Right cardiac atrium (tissue), 5 donors: ENCODE data around the gene C7orf57. TPM values are rescaled to one million over a fixed set of nuclear protein-coding genes. Genes with fewer than 3 reads are reported as not detected.

Experiments
- ATAC-seq, 2 donors: fragments of 200-7000 bp; cut with Tn5 transposase; one replicate each; pipeline versions ENCODE4 v1.8.0 to v1.9.1; 2020; ENCODE audit warnings: moderate library complexity in 2 of 2, mild to moderate bottlenecking in 1 of 2
- DNase-seq, 3 donors: peaks; one replicate each; pipeline ENCODE4 v3.0.0-alpha.2; 2020
- H3K27ac ChIP-seq: one replicate; pipeline ENCODE4 v1.5.1; 2013; ENCODE audit warnings: mild to moderate bottlenecking, low read length, control low read depth, moderate library complexity
- H3K27me3 ChIP-seq: one replicate; pipeline ENCODE4 v1.6.1; 2013; ENCODE audit not compliant: control insufficient read depth, insufficient read depth
- H3K4me1 ChIP-seq: one replicate; pipeline ENCODE4 v1.6.1; 2013; ENCODE audit warnings: low read length; ENCODE audit not compliant: control insufficient read depth, insufficient read depth
- H3K4me3 ChIP-seq: one replicate; pipeline ENCODE4 v1.5.1; 2013; ENCODE audit warnings: low read length, control low read depth
- H3K9me3 ChIP-seq: one replicate; pipeline ENCODE4 v1.6.1; 2013; ENCODE audit warnings: low read length; ENCODE audit not compliant: control insufficient read depth
- WGBS: extraction: QIAGEN DNeasy Blood & Tissue Kit; methylation state at CpG from one replicate; pipeline ENCODE4 v1.1.7; 2013; 5-methylcytosine and 5-hydroxymethylcytosine counted together
- intact Hi-C, 4 donors: fragments of 100-400 bp; cut with DNase I; formaldehyde crosslinking; loops; one replicate each; pipeline versions ENCODE4 v1.11.0 to v1.14.0; 2022 to 2023
- polyA plus RNA-seq: library from polyadenylated mRNA; stranded (reverse); fragments of 200-250 nt; gene quantifications from one replicate; pipeline ENCODE4 v1.2.3, GENCODE V29; 2013
- total RNA-seq, 4 donors: library from RNA; stranded (reverse); fragmentation: NEBNext Ultra II Directional; extraction: Animal tissue kit (Norgen Biotek cat#: 25700); gene quantifications; one replicate each; pipeline ENCODE4 v1.2.1, GENCODE V29; 2021
- donor health status: healthy with polysubstance abuse.
- donor health status: DM: no; HTN: yes; CAD: no.
- donor health status: DM: no; HTN: no; CAD: no.
- donor health status: DM: no; HTN: yes; CAD: no; lungs with severe emphysema.
- donor health status: DM: yes; HTN: yes; CAD: no.

The C7orf57 gene
- total and polyA plus RNA-seq, 5 donors: not detected

DNA sequence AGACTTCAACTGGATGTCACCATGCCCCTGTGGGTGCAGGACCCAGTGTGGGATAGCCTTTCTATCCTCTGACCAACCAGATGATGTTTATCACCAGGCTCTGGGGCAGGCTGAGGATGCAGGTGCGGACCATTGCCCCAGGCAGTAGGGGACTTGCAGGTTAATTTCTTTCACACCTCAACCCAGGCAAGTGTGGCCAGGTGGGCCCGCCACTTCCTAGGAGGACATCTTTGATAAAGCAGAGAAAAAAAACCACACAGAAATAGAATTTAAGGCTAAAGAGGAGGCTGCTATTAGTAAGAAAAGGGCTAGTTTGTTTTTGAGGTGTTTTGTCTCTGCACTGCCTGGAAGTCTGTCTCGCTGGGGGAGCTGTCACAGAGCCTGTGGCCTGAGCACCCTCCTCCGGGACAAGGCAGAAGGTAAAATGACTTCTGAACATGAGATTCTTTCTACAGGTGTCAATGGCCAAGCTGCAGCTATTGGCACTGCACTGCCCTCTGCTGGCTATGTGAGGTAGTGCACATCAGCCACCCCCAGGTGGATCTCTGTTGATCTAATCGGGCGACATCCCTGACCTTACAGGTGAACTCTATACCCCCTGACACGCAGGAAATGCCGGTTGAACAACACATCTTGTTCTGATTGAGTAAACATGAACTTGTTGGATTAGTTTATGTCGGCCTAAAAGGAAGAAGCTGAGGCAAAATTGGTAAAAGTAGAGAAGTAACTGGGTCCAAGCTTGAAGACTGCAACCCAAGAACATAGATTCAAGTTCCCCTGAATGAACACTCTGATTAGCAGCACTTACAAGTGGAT, 74.7 kb downstream of the C7orf57 start:
- Histone ChIP-seq H3K9me3 (no peaks in the 10 kb centered on the region), H3K27me3 (no peaks in the 10 kb centered on the region), H3K4me3 (no peak overlapping the region), H3K4me1 (no peaks in the 10 kb centered on the region), H3K27ac (no peak overlapping the region)
- intact Hi-C loops: loop anchor here (2.0 to 10.0 kb wide), 4 partner anchors 75 to 163 kb away; partner anchors contain the start of genes C7orf57 (in 2 of the 4) and PKD1L1 (in 1 of the 4)
- 17% methylated on average over 9 of the region's 9 CpGs for WGBS
- DNase-seq: peak; percentile 60 to 90 (median 85)
- ATAC-seq: peak; percentile 55 to 73

DNA sequence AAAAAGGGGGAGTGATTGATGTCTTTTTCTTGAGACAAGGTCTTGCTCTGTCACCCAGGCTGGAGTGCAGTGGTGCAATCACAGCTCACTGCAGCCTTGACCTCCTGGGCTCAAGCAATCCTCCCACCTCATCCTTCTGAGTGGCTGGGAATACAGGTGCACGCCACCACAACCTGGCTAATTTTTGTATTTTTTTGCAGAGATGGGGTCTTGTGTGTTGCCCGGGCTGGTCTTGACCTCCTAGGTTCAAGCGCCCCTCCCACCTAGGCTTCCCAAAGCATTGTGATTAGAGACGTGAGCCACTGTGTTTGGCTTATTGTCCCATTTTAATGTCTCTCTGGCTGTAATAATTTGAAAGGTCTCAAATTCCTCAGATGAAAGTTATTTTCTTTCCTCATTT, 75.5 kb downstream of the C7orf57 start:
- Histone ChIP-seq H3K9me3 (no peaks in the 10 kb centered on the region), H3K27ac (no peak overlapping the region), H3K27me3 (no peaks in the 10 kb centered on the region), H3K4me1 (no peaks in the 10 kb centered on the region), H3K4me3 (no peak overlapping the region)
- intact Hi-C loops: loop anchor here (2.0 to 10.0 kb wide), 3 partner anchors 76 to 119 kb away; partner anchors contain the start of gene C7orf57 (in 1 of the 4)
- WGBS: 71% methylated on average over 4 of the region's 4 CpGs
- DNase-seq: no peak
- no peak for ATAC-seq

Other genes with a start within 250 kb of the C7orf57 start
- gene PKD1L1, start 87.1 kb upstream of the C7orf57 start, total RNA-seq: 1 to 10 TPM in 1 of 4 donors, under 1 TPM in 3; 0.79 to 1.5 (median 0.90) TPM
- gene PKD1L1, start 87.1 kb upstream of the C7orf57 start, polyA plus RNA-seq: 0.81 TPM
- gene HUS1, start 55.9 kb upstream of the C7orf57 start, total RNA-seq: 10 to 100 TPM; 21.9 to 25.7 (median 24.3) TPM
- gene HUS1, start 55.9 kb upstream of the C7orf57 start, polyA plus RNA-seq: 13.2 TPM
- gene SUN3, start 6.4 kb upstream of the C7orf57 start, total RNA-seq: not detected
- not detected for gene SUN3, start 6.4 kb upstream of the C7orf57 start, polyA plus RNA-seq
- gene UPP1, start 53.7 kb downstream of the C7orf57 start, total RNA-seq: 10 to 100 TPM; 20.6 to 29.0 (median 23.5) TPM
- gene UPP1, start 53.7 kb downstream of the C7orf57 start, polyA plus RNA-seq: 17.3 TPM
- not detected for gene ABCA13, start 135.9 kb downstream of the C7orf57 start, total RNA-seq
- gene ABCA13, start 135.9 kb downstream of the C7orf57 start, polyA plus RNA-seq: not detected